Breast epithelium (tissue), 4 donors: ENCODE data around the gene HESX1. TPM values are rescaled to one million over a fixed set of nuclear protein-coding genes. Genes with fewer than 3 reads are reported as not detected.

Experiments
- DNase-seq, 2 donors: peaks; one replicate each; pipeline ENCODE4 v3.0.0-alpha.2; 2019; ENCODE audit warnings: low spot score in 2 of 2
- H3K27ac ChIP-seq, 2 donors: fragments of 200-600 bp; sonication (generic) in 1 of 2; one replicate each; pipeline ENCODE4 v1.5.1; 2016 to 2019; ENCODE audit warnings: mild to moderate bottlenecking in 1 of 2
- H3K27me3 ChIP-seq, 2 donors: fragments of 200-600 bp; sonication (generic) in 1 of 2; one replicate each; pipeline versions ENCODE4 v1.5.1 to v1.6.0; 2017 to 2019; ENCODE audit warnings: control low read depth in 1 of 2, mild to moderate bottlenecking in 1 of 2
- H3K36me3 ChIP-seq: fragments of 200-600 bp; one replicate; pipeline ENCODE4 v1.5.1; 2019
- H3K4me1 ChIP-seq, 2 donors: fragments of 200-600 bp; sonication (generic); one replicate each; pipeline ENCODE4 v1.5.1; 2016 to 2019; ENCODE audit warnings: control low read depth in 1 of 2
- H3K4me3 ChIP-seq, 3 donors: fragments of 200-600 bp; sonication (generic); 1 replicate in 2 of 3; 2 replicates in 1 of 3; pipeline ENCODE4 v1.5.1; 2016 to 2019; ENCODE audit warnings: mild to moderate bottlenecking in 3 of 3, moderate library complexity in 2 of 3
- H3K9me3 ChIP-seq, 2 donors: fragments of 200-600 bp; sonication (generic) in 1 of 2; one replicate each; pipeline ENCODE4 v1.5.1; 2016 to 2019; ENCODE audit warnings: control low read depth in 1 of 2
- CTCF ChIP-seq, 3 donors: fragments of 450-650 bp; IDR thresholded peaks; one replicate each; pipeline ENCODE4 v1.5.1; 2016 to 2017; ENCODE audit warnings: antibody characterized with exemption in 3 of 3, mild to moderate bottlenecking in 3 of 3, moderate library complexity in 3 of 3
- POLR2A ChIP-seq: fragments of 450-650 bp; IDR thresholded peaks from one replicate; pipeline ENCODE4 v1.6.1; 2016; ENCODE audit warnings: antibody characterized with exemption, mild to moderate bottlenecking, moderate library complexity
- POLR2AphosphoS5 ChIP-seq, 3 donors: sonication (generic); formaldehyde crosslinking; IDR thresholded peaks; one replicate each; pipeline ENCODE4 v1.6.1; 2017; ENCODE audit warnings: antibody characterized with exemption in 3 of 3
- intact Hi-C: fragments of 100-400 bp; cut with DNase I; formaldehyde crosslinking; loops from one replicate; pipeline ENCODE4 v1.15.1; 2023; ENCODE audit warnings: low total_unique reads
- total RNA-seq, 3 donors: library from RNA; depleted of rRNA; stranded (reverse); fragments of >200 nt; gene quantifications; one replicate each; pipeline ENCODE4 v1.1.0, GENCODE V29; 2016

The HESX1 gene
- total RNA-seq, 3 donors from 2014 or later: 0.48 to 1.3 (median 0.66) TPM

- TF ChIP-seq POLR2AphosphoS5 (IDR thresholded peaks at IDR 0.05) (no peak), POLR2A (no peak), CTCF (IDR thresholded peaks at IDR 0.05) (no peak)
- H3K27ac ChIP-seq: peak overlapping the region; percentile 62 to 69
- DNase-seq: no peak
- H3K9me3 ChIP-seq: no peaks in the 10 kb centered on the region
- peak overlapping the region in 2 of 3 donors; percentile 13 to 20 for H3K4me3 ChIP-seq
- no peaks in the 10 kb centered on the region for H3K27me3 ChIP-seq
- H3K36me3 ChIP-seq: no peaks in the 10 kb centered on the region
- intact Hi-C loops: no loop called here
- peaks cover 0 to 12% of the 10 kb centered on the region in 2 donors for H3K4me1 ChIP-seq
Observed at GRCh38 chr3:57154470-57155309, 45.1 kb downstream of the HESX1 start.

GRCh38 chr3:57152151-57153143 is 47.3 kb downstream of the HESX1 start:
- intact Hi-C loops: no loop called here
- Histone ChIP-seq H3K4me3 (peak overlapping the region in 2 of 3 donors; percentile 12 to 50), H3K36me3 (no peaks in the 10 kb centered on the region), H3K9me3 (no peaks in the 10 kb centered on the region), H3K27ac (peak overlapping the region; percentile 60 to 79), H3K27me3 (no peaks in the 10 kb centered on the region), H3K4me1 (peaks cover 0 to 7% of the 10 kb centered on the region in 2 donors)
- DNase-seq: no peak
- TF ChIP-seq POLR2A: no peak
- no peak for TF ChIP-seq POLR2AphosphoS5 (IDR thresholded peaks at IDR 0.05)
- TF ChIP-seq CTCF (IDR thresholded peaks at IDR 0.05): peak in 2 of 3 donors; percentile 22 to 26

- Histone ChIP-seq H3K27me3 (no peaks in the 10 kb centered on the region), H3K27ac (peak overlapping the region; percentile 60 to 79), H3K36me3 (no peaks in the 10 kb centered on the region), H3K4me3 (peak overlapping the region in 2 of 3 donors; percentile 12 to 50), H3K4me1 (peaks cover 0 to 7% of the 10 kb centered on the region in 2 donors), H3K9me3 (no peaks in the 10 kb centered on the region)
- no peak for DNase-seq
- intact Hi-C loops: no loop called here
- TF ChIP-seq CTCF (IDR thresholded peaks at IDR 0.05) (no peak), POLR2AphosphoS5 (IDR thresholded peaks at IDR 0.05) (no peak), POLR2A (no peak)
Observed at GRCh38 chr3:57151749-57152148, 48.0 kb downstream of the HESX1 start.

GRCh38 chr3:57151021-57151449 is 48.7 kb downstream of the HESX1 start:
- Histone ChIP-seq H3K27ac (peak overlapping the region; percentile 60 to 79), H3K4me1 (peaks cover 0 to 7% of the 10 kb centered on the region in 2 donors), H3K4me3 (peak overlapping the region in 1 of 3 donors; percentile 8), H3K36me3 (no peaks in the 10 kb centered on the region), H3K9me3 (no peaks in the 10 kb centered on the region), H3K27me3 (no peaks in the 10 kb centered on the region)
- no peak for DNase-seq
- TF ChIP-seq CTCF (IDR thresholded peaks at IDR 0.05) (no peak), POLR2A (no peak), POLR2AphosphoS5 (IDR thresholded peaks at IDR 0.05) (no peak)
- intact Hi-C loops: no loop called here
